ENCODE data around the gene IGLL5. TPM values are rescaled to one million over a fixed set of nuclear protein-coding genes. Genes with fewer than 3 reads are reported as not detected.
A peak's percentile ranks its signal among the peaks of the same experiment; 100 is the strongest.

Gene IGLL5
- total RNA-seq, 6 donors from 2014 or later: 4.3 to 58.5 (median 21.5) TPM

GRCh38 chr22:22879675-22880155, 7.9 kb upstream of the IGLL5 start:
- Histone ChIP-seq H3K9me3 (peaks cover 0 to 2% (median under 1%) of the 10 kb centered on the region in 4 donors), H3K4me1 (no peaks in the 10 kb centered on the region), H3K4me3 (no peak overlapping the region), H3K36me3 (no peaks in the 10 kb centered on the region), H3K27ac (no peak overlapping the region), H3K27me3 (no peaks in the 10 kb centered on the region)
- DNase-seq (no peak), ATAC-seq (ENCODE audit: low FRiP score in 2 of 2) (no peak)
- TF ChIP-seq POLR2A (IDR thresholded peaks at IDR 0.05) (no peak), EP300 (IDR thresholded peaks at IDR 0.05) (no peak), CTCF (IDR thresholded peaks at IDR 0.05) (no peak), POLR2AphosphoS5 (IDR thresholded peaks at IDR 0.05) (no peak)
- WGBS, 2 donors: 57 to 61% methylated on average over 5 of the region's 5 CpGs

GRCh38 chr22:22880645-22881044, 7.0 kb upstream of the IGLL5 start:
- no peak overlapping the region for H3K27ac ChIP-seq
- TF ChIP-seq POLR2A (IDR thresholded peaks at IDR 0.05) (no peak), CTCF (IDR thresholded peaks at IDR 0.05) (no peak), POLR2AphosphoS5 (IDR thresholded peaks at IDR 0.05) (no peak), EP300 (IDR thresholded peaks at IDR 0.05) (no peak)
- H3K36me3 ChIP-seq: no peaks in the 10 kb centered on the region
- no peaks in the 10 kb centered on the region for H3K27me3 ChIP-seq
- no peaks in the 10 kb centered on the region for H3K4me1 ChIP-seq
- no peak overlapping the region for H3K4me3 ChIP-seq
- H3K9me3 ChIP-seq: no peaks in the 10 kb centered on the region
- peak in 1 of 2 donors; percentile 46 for DNase-seq
- WGBS, 2 donors: 81 to 82% methylated on average over 5 to 9 of the region's 9 CpGs
- no peak for ATAC-seq (ENCODE audit: low FRiP score in 2 of 2)

- no peaks in the 10 kb centered on the region for H3K36me3 ChIP-seq
- H3K27me3 ChIP-seq: no peaks in the 10 kb centered on the region
- H3K9me3 ChIP-seq: no peaks in the 10 kb centered on the region
- 69 to 71% methylated on average over 4 to 10 of the region's 10 CpGs for WGBS, 2 donors
- DNase-seq (no peak), ATAC-seq (ENCODE audit: low FRiP score in 2 of 2) (no peak)
- H3K4me3 ChIP-seq: no peak overlapping the region
- H3K27ac ChIP-seq: no peak overlapping the region
- no peak for TF ChIP-seq CTCF (IDR thresholded peaks at IDR 0.05)
- no peak for TF ChIP-seq EP300 (IDR thresholded peaks at IDR 0.05)
- no peak for TF ChIP-seq POLR2AphosphoS5 (IDR thresholded peaks at IDR 0.05)
- no peak for TF ChIP-seq POLR2A (IDR thresholded peaks at IDR 0.05)
- H3K4me1 ChIP-seq: no peaks in the 10 kb centered on the region
Observed at GRCh38 chr22:22881116-22882000, 6.3 kb upstream of the IGLL5 start.

- Histone ChIP-seq H3K36me3 (no peaks in the 10 kb centered on the region), H3K9me3 (no peaks in the 10 kb centered on the region), H3K4me3 (no peak overlapping the region), H3K27ac (no peak overlapping the region), H3K27me3 (no peaks in the 10 kb centered on the region), H3K4me1 (no peaks in the 10 kb centered on the region)
- 73 to 75% methylated on average over 5 to 6 of the region's 6 CpGs for WGBS, 2 donors
- TF ChIP-seq POLR2A (IDR thresholded peaks at IDR 0.05) (no peak), EP300 (IDR thresholded peaks at IDR 0.05) (no peak), POLR2AphosphoS5 (IDR thresholded peaks at IDR 0.05) (no peak), CTCF (IDR thresholded peaks at IDR 0.05) (no peak)
- DNase-seq: no peak
- ATAC-seq (ENCODE audit: low FRiP score in 2 of 2): peak in 1 of 2 donors; percentile 51
Observed at GRCh38 chr22:22882033-22882717, 5.4 kb upstream of the IGLL5 start.
